MM.1S (cell line): Measurements from ENCODE around the gene STXBP1.

ENCODE experiments used
- DNase-seq: peaks from one replicate; pipeline ENCODE4 v3.0.0-alpha.2; 2015
- H2AFZ ChIP-seq: fragments of 300-600 bp; sonication (generic); 2 replicates; pipeline ENCODE4 v1.6.0; 2016; ENCODE audit warnings: antibody characterized with exemption, low read length
- H3F3A ChIP-seq: fragments of 300-600 bp; sonication (generic); 2 replicates; pipeline ENCODE4 v1.6.1; 2016; ENCODE audit warnings: mild to moderate bottlenecking, antibody characterized with exemption, low read length, moderate library complexity, mixed read lengths; ENCODE audit not compliant: insufficient read depth
- H3K27ac ChIP-seq: fragments of 300-600 bp; sonication (generic); 2 replicates; pipeline ENCODE4 v1.5.1; 2016; ENCODE audit warnings: mild to moderate bottlenecking, low read length
- H3K27me3 ChIP-seq: fragments of 300-600 bp; sonication (generic); replicated peaks from 2 replicates; pipeline ENCODE4 v1.6.0; 2016; ENCODE audit warnings: low read length; ENCODE audit not compliant: insufficient read depth
- H3K36me3 ChIP-seq: fragments of 300-600 bp; sonication (generic); replicated peaks from 2 replicates; pipeline ENCODE4 v1.6.1; 2016; ENCODE audit warnings: mild to moderate bottlenecking, low read length, mixed read lengths; ENCODE audit not compliant: insufficient read depth
- H3K4me1 ChIP-seq: fragments of 300-600 bp; sonication (generic); 2 replicates; pipeline ENCODE4 v1.6.1; 2016; ENCODE audit warnings: low read length, mixed read lengths
- H3K4me2 ChIP-seq: fragments of 300-600 bp; sonication (generic); 2 replicates; pipeline ENCODE4 v1.6.0; 2016; ENCODE audit warnings: low read depth, low read length
- H3K4me3 ChIP-seq: fragments of 300-600 bp; sonication (generic); 2 replicates; pipeline ENCODE4 v1.5.1; 2016; ENCODE audit warnings: low read length, mixed read lengths
- H3K79me2 ChIP-seq: fragments of 300-600 bp; sonication (generic); 2 replicates; pipeline ENCODE4 v1.6.1; 2016; ENCODE audit warnings: mixed run types, low read length, mixed read lengths
- H3K9ac ChIP-seq: fragments of 300-600 bp; sonication (generic); 2 replicates; pipeline ENCODE4 v1.6.1; 2016; ENCODE audit warnings: low read length, mixed read lengths
- H3K9me2 ChIP-seq: fragments of 300-600 bp; sonication (generic); replicated peaks from 2 replicates; pipeline ENCODE4 v1.6.1; 2016; ENCODE audit warnings: mild to moderate bottlenecking, low read length, mixed read lengths; ENCODE audit not compliant: insufficient read depth
- H3K9me3 ChIP-seq: fragments of 300-600 bp; sonication (generic); replicated peaks from 2 replicates; pipeline ENCODE4 v1.6.1; 2016; ENCODE audit warnings: mild to moderate bottlenecking, low read length, mixed read lengths; ENCODE audit not compliant: insufficient read depth
- H4K20me1 ChIP-seq: fragments of 300-600 bp; sonication (generic); 2 replicates; pipeline ENCODE4 v1.6.1; 2016; ENCODE audit warnings: mild to moderate bottlenecking, low read length, moderate library complexity, mixed read lengths; ENCODE audit not compliant: insufficient read depth
- EZH2 ChIP-seq: fragments of 300-600 bp; sonication (generic); optimal IDR thresholded peaks from 2 replicates; pipeline ENCODE3; 2017; ENCODE audit warnings: low read depth, mild to moderate bottlenecking, antibody characterized with exemption, low read length, mixed read lengths
- EZH2phosphoT487 ChIP-seq: fragments of 300-600 bp; sonication (generic); IDR thresholded peaks from 2 replicates; pipeline ENCODE4 v1.6.1; 2018; ENCODE audit warnings: antibody characterized with exemption, low read length
- TF ChIP-seq, protein P1 (sequence below): fragments of 300-600 bp; sonication (generic); IDR thresholded peaks from 2 replicates; pipeline ENCODE4 v1.5.1; 2016; ENCODE audit warnings: antibody characterized with exemption, low read length, mixed read lengths

Gene STXBP1

DNA sequence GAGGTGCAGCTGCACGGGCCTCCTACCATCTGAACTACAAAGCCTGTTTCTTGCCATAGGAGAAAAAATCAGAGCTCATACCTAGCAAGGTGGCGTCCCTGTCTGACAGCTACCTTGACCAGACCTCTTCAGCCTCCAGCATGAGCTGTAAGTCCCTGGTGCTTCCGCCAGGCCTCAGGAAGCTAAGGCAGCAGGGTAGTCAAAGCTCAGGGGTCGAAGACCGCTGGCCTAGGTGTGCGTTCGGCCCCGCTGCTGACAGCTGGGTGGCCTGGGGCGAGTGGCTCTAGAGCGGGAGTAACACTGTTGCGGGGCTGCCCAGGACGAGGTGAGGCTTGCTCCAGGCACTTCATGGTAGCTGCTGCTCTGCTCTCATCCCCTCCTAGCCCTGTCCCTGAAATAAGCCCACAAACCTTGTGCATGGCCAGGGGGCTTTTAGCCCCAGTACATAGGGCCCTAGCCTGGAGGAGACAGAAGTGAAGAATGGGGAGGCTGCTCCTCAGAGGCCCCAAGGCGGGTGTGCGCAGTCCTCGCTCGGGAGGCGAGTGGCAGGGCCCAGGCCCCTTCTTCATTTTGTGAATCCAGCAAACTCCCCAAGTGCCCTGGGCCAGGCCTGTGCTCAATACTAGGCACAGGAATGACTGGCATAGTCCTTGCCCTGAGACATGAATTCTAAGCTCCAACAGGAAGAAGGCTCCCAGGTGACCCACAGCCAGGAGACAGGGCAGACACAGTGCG, 117.6 kb downstream of the STXBP1 start:
- Histone ChIP-seq H3K9ac (no peak overlapping the region), H3K9me2 (no peaks in the 10 kb centered on the region)
- no peak for DNase-seq

DNA sequence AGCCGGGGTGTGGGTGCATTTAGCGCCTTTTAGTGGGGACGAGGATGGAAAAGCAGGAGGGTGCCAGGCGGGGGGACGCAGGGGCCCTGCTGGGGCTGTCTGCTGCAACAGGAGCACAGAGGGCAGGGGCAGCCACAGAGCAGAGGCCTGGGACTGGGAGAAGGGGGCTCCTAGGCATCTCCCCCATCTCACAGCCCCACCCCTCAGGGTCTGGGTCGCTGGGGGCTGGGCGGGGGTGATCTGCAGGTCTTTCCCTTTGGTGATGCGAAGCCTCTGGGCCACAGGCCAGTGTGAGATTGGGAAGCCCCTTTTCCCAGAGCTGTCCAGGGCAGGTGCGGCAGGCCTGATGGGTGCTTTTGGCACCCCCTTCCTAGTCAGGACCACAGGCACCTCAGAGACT, 118.2 kb downstream of the STXBP1 start:
- no peak for DNase-seq
- H3K27me3 ChIP-seq: no peaks in the 10 kb centered on the region

More for the DNA sequence above, 117.6 kb downstream of the STXBP1 start:
- Histone ChIP-seq H3K27me3 (peaks cover 2% of the 10 kb centered on the region; the same call in 1 of the 2 replicates), H2AFZ (no peak overlapping the region), H3K4me2 (no peak overlapping the region), H3K4me3 (no peak overlapping the region), H3K9me3 (no peaks in the 10 kb centered on the region), H3F3A (no peaks in the 10 kb centered on the region), H4K20me1 (no peaks in the 10 kb centered on the region), H3K79me2 (peaks cover 11% of the 10 kb centered on the region; the same call in 1 of the 2 replicates), H3K27ac (no peak overlapping the region), H3K36me3 (no peaks in the 10 kb centered on the region), H3K4me1 (peaks cover 8% of the 10 kb centered on the region; the same call in 1 of the 2 replicates)
- TF ChIP-seq, protein P1, sequence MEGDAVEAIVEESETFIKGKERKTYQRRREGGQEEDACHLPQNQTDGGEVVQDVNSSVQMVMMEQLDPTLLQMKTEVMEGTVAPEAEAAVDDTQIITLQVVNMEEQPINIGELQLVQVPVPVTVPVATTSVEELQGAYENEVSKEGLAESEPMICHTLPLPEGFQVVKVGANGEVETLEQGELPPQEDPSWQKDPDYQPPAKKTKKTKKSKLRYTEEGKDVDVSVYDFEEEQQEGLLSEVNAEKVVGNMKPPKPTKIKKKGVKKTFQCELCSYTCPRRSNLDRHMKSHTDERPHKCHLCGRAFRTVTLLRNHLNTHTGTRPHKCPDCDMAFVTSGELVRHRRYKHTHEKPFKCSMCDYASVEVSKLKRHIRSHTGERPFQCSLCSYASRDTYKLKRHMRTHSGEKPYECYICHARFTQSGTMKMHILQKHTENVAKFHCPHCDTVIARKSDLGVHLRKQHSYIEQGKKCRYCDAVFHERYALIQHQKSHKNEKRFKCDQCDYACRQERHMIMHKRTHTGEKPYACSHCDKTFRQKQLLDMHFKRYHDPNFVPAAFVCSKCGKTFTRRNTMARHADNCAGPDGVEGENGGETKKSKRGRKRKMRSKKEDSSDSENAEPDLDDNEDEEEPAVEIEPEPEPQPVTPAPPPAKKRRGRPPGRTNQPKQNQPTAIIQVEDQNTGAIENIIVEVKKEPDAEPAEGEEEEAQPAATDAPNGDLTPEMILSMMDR: no peak
- TF ChIP-seq EZH2phosphoT487: no peak
- no peak for TF ChIP-seq EZH2

DNA sequence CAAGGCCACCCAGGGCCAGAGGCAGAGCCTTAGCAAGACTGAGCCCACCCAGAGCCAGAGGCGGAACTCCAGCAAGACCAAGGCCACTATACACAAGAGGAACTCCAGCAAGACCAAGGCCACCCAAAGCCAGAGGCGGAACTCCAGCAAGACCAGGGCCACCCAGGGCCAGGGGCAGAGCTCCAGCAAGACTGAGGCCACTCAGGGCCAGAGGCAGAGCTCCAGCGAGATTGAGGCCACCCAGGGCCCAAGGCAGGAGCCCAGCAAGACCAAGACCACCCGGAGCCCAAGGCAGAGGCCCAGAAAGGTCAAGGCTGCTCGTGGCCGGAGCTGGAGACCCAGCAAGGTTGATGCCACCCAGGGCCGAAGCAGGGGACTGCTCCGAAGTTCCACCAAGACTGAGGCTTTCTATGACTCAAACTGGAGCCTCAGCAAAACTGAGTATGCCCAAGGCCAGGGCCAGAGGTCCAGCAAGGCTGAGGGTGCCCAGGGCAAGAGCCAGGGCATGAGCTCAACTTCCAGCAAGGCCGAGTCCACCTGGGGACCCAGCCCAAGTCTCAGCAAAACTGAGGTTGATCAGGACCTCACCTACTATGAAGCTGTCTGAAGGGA, 118.8 kb downstream of the STXBP1 start:
- Histone ChIP-seq H3K9me2 (no peaks in the 10 kb centered on the region), H3K27me3 (no peaks in the 10 kb centered on the region), H3K4me2 (no peak overlapping the region), H3K9me3 (no peaks in the 10 kb centered on the region), H3K4me1 (peaks cover 13% of the 10 kb centered on the region), H3K27ac (no peak overlapping the region), H3K4me3 (no peak overlapping the region), H2AFZ (no peak overlapping the region), H3F3A (peaks cover 5% of the 10 kb centered on the region), H3K36me3 (no peaks in the 10 kb centered on the region), H3K9ac (no peak overlapping the region), H3K79me2 (peaks cover 11% of the 10 kb centered on the region; the same call in 1 of the 2 replicates), H4K20me1 (no peaks in the 10 kb centered on the region)
- TF ChIP-seq EZH2phosphoT487 (no peak), EZH2 (no peak)
- TF ChIP-seq, protein P1: no peak
- no peak for DNase-seq

More for the DNA sequence above, 118.2 kb downstream of the STXBP1 start:
- Histone ChIP-seq H3K79me2 (peaks cover 11% of the 10 kb centered on the region; the same call in 1 of the 2 replicates), H3F3A (no peaks in the 10 kb centered on the region), H3K36me3 (no peaks in the 10 kb centered on the region), H2AFZ (no peak overlapping the region), H3K9me3 (no peaks in the 10 kb centered on the region), H3K4me1 (peaks cover 8% of the 10 kb centered on the region; the same call in 1 of the 2 replicates), H3K4me3 (no peak overlapping the region), H3K9ac (no peak overlapping the region), H3K4me2 (no peak overlapping the region), H3K27ac (no peak overlapping the region), H4K20me1 (no peaks in the 10 kb centered on the region), H3K9me2 (no peaks in the 10 kb centered on the region)
- TF ChIP-seq EZH2phosphoT487: no peak
- no peak for TF ChIP-seq EZH2
- TF ChIP-seq, protein P1: no peak
